Hematopoietic multipotent progenitor cell treated with erythropoietin and hydrocortisone succinate and interleukin-3 and kit ligand, for 17 days (in vitro differentiated cells): ENCODE results near the gene FBH1.
"Not testable (repeated sequence)": the region's sequence is repeated elsewhere in the genome, so short reads cannot be mapped to it uniquely, and the experiment has no call there.

Experiments
- DNase-seq: peaks from one replicate; pipeline ENCODE4 v3.0.0-alpha.2; 2015; ENCODE audit warnings: low spot score

Gene FBH1

DNA sequence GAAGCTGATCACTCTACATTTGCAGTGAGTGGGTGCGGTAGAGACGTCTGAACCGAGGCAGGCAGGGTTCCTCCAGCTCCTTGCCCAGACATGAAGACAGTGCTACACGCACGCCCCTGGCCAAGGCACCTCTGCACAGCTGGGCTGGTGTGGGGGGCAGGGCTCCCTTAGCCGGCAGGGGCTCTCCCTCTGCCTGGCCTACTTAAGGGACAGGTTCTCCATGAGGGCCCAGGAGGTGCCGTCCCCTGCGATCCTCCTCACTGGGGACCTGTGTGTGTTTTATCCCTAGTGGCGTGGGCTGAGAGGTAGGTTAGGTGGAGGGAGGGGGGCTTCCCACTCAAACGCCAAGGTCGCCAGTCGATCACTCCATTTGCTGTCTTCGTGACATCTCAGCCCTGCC is 52.0 kb downstream of the FBH1 start:
- no peak for DNase-seq

- no peak for DNase-seq
Measured at GRCh38 chr10:5942474-5942873, 52.4 kb downstream of the FBH1 start.

GRCh38 chr10:5943536-5943935 is 53.5 kb downstream of the FBH1 start:
- DNase-seq, result no peak

DNA sequence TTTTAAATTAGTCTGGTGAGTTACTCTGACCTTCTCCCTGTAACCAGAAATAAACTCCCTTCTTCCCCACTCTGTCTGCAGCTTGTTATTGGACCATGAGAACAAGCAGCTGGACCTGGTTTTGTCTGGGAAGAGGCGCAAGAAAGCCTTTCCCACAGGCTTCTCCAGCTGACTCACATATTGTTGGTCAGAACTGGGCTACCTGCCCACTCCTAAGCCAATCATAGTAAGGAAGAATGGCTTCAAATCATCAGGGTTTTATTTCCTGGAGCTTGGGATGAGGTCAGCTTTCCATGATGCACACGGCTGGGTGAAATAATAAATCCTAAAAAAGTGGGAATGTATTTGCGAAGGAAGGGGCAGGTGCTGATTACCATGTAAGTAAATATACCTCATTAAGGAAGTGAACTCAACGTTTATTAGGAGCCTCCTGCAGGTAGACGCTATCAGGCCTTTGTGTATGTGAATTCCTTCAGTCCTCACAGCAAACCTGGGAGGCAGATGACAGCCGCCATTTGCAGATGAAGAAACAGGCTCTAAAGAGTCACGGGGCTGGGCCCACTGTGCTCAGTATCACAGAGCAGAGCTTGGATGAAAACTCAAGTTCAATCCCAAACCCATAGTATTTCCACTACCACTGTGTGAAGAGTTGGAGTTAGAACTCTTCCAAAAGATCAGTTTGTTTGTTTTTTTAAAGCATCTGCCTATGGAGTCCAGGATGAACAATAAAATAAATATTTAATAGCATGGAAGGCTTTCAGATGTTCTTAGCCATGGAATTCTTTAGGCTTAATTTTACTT is 54.5 kb downstream of the FBH1 start:
- no peak for DNase-seq

GRCh38 chr10:5945190-5945509 is 55.1 kb downstream of the FBH1 start:
- DNase-seq, result no peak

DNA sequence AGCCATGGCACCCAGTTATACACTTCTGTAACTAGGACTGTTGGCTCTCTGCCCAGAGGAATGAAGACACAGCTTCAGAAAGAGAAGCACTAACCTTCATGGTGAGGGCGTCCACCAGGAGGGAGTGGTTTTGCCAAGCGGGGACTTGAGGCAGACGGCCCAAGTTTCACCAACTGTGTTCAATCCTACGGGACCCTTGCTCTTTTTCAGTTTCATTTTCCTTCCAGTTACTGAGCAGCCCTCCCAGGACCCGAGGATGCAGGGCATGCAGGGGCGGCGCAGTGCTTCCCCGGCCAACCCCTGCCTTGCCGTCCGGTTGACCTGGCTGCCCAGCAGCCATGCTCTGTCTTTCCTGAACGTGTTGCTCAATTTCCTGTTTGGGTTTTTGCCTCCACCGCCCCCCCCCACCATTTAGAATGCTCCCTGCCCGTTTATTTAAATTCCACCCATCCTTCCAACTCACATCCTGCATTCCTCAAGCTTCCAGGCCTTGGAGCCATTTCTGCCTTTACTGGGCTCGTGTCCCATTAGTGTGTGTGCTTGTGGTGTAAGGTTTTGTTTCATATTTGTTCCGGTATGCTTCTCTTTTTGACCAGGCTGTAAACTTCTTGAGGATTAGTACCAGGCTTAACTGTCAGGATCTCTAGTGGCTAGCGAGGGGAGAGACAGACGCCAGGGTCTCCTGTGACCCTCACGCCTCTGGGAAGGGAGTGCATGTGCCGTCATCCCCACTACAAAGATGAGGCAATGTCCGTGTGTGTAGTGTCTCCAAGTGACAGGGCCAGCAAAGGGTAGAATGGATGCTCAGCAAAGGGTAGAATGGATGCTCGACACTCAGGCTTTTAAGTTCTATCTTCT is 55.7 kb downstream of the FBH1 start:
- peak; percentile 53 for DNase-seq

GRCh38 chr10:5946419-5946775 is 56.4 kb downstream of the FBH1 start:
- not testable (repeated sequence) for DNase-seq

DNA sequence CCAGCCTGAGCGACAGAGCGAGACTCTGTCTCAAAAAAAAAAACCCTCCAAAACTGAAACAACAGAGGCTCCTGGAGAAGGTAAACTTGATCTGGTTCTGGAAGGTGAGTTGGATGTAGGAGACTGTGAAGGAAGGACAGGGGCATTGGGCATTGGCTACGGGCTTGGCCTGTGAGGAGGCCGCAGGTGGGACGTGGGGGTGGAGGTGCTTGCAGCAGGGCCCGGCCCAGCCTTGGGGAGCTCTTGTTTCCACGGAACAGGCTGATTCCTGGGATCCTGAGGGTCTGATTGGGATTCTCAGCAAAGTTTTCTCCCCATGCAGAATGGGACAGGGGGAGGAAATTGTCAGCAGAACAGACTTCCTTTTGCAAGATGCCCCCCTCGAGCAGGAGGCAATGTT is 56.7 kb downstream of the FBH1 start:
- DNase-seq, result no peak

DNA sequence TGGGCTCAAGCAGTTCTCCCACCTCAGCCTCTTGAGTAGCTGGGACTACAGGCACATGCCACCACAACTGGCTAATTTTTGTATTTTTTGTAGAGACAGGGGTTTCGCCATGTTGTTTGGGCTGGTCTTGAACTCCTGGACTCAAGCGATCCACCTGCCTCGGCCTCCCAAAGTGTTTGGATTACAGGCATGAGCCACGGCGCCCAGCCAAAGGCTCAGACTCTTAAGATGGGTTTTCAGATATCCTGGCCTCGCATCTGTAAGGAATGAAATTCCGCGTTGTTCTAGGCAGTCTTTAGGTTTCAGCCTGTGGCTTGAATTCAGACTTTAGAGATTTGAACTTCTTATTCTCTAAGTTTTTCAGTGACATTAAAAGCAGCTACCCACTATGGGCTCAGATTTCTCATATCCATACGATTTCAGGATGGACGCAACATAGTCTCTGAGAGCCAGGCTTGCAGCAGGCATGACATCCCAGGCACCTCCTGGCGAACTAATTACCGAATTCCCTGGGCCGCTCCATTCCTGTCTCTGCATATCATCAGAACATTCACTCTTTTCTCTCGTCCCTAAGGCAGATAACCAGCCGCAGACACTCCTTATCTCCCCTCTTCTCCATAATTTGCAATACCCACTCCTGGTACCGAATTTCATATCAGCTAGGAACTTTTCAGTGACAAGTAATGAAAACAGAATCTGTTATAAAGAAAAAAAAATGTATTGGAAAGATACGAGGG is 57.6 kb downstream of the FBH1 start:
- DNase-seq, result no peak

DNA sequence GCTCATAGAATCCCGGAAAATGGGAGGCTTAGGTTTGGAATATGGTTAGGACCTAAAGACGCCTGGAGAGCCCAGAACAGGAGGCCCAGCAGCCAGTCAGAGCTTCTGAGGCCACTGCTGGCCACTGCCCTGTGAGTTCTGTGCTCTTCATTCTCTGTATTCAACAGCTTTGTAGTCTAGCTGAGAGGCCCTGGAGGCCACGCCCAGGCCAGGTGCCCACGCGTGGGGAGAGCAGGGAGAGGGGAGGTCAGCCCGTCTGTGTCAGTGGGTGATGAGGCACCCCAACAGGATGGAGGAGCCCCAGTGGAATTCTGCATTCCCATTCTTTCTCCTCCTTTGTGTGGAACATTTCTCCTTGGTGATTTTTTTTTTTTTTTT is 58.2 kb downstream of the FBH1 start:
- DNase-seq, result no peak

DNA sequence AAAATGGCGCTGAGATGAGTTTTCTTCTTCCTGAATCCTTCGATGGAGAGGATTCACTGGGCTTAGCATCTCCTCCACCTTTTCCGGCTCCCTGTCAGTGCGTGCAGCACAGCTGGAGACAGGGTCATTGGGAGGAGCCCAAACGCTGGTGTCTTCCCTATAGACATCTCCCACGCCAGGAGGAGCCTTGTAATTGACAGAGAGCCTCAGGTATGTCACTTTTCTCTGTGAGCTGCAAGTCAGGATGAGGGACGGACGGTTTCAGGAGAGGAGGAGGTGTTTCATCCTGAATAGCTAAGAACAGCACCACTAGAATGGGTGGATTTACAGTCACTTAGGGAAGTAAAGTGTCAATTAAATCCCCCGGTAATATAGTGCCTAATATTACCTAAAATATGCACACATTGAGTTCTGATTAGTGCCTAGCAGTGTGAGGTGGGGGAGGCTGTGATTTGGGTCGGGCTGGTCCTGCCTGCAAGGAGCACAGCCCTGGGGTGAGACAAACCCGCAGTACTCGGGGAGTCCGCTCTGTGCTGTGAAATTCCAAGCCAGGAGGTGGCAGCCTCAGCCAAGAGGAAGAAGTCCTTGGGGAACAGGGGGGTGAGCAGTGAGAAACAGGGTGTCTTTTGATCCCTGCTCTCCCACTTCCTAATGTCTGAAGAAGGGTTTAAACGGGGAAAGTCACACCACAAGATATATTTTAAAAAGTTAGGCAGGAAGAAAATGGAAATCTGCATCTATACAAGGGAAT is 59.1 kb downstream of the FBH1 start:
- peak; percentile 74 for DNase-seq

GRCh38 chr10:5951167-5951711 is 61.2 kb downstream of the FBH1 start:
- DNase-seq, result no peak

GRCh38 chr10:5951721-5952407 is 61.8 kb downstream of the FBH1 start:
- DNase-seq, result no peak

- no peak for DNase-seq
Measured at GRCh38 chr10:5952731-5953385, 62.8 kb downstream of the FBH1 start.

GRCh38 chr10:5953676-5954075 is 63.6 kb downstream of the FBH1 start:
- no peak for DNase-seq

DNA sequence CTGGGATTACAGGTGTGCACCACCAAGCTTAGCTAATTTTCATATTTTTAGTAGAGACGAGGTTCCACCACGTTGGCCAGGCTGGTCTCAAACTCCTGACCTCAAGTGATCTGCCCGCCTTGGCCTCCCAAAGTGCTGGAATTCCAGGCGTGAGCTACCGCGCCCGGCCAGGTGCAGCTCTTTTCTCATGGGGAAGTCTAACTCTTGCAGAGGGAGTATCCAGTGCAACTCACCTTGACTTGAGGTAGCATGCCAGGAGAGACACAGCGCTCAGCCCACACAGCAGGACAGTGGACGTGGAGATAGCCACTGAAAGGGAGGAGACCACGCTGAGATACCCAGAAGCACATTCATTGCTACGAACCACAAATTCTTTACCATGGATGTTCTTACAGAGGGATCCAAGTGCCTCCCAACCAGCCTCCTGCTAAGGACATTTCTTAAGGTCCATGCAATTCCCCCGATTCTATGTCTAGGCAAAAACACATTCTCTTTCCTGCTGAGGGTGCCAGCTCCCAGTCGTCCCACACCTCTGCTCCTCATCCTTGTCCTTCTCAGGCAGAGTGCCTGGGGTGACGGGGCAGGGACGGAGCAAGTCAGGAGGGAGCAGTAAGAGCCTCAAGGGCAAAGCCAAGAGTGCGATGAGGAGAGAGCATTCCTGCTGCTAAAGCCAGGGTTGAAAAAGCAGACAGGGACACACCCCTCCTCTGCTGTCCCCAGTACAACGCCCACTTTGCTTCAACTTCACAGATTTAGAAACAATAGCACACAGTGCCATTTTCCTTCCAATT is 66.3 kb downstream of the FBH1 start:
- DNase-seq, result no peak

DNA sequence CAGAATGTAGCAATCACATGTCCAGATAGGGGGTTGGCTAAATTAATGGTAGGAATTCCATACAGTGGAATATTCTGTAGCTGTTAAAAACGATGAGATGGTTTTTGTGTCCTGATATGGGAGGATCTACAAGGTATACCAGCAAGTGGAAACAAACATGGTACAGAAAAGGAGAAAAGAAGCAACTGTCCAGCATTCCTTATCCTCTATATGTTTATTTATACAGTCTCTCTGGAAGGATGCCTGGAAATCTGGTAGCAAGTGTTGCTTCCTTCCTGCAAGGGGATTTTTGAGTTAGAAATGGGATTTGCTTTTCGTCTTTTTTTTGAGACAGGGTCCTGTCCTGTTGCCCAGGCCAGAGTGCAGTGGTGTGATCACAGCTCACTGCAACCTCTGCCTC is 68.0 kb downstream of the FBH1 start:
- DNase-seq, result no peak

- DNase-seq, result no peak
Measured at GRCh38 chr10:5958675-5959074, 68.6 kb downstream of the FBH1 start.

DNA sequence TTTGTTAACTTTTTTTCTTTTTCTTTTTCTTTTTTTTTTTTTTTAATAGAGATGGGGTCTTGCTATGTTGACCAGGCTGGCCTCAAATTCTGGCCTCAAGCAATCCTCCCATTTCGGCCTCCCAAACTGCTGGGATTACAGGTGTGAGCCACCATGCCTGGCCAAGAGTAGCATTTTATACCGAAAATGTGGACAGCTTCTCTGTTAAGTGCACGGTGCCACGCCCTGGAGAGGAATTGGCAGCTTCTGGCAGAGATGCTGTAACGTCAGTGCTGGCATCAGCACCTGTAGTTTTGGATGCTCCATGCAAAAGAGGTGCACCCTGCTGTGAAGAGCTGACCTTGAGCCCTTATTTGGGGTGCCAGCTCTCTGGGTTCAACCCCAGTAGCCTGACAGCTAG is 69.1 kb downstream of the FBH1 start:
- DNase-seq, result peak; percentile 49

DNA sequence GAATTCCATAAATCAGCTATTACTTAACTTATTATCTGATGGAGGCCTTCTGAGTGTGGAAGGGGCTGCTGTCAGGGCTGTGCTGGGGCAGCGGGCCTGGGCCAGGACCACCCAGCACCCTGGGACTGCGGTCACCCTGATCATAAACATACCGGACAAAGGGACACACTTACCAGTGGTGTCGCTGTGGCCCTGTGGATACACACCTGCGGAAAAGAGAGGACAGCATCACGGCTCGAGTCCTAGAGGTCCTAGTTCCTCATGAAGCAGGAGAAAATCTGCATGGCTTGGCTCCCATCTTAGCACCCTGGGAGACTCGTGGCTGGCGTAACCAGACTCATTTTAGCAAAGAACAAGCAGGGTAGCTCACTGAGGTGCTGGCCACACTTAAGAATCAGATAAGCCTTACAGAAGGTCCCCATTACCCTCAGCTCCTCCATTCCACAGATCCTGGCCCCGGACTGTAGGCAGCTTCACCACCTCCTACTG is 69.6 kb downstream of the FBH1 start:
- DNase-seq, result no peak
